HCT116 (cell line): ENCODE results near the gene CAMKMT. TPM values are rescaled to one million over a fixed set of nuclear protein-coding genes. Genes with fewer than 3 reads are reported as not detected.

Experiments
- ATAC-seq: fragments of 200-7000 bp; cut with Tn5 transposase; 2 replicates; pipeline ENCODE4 v1.9.1; 2020; ENCODE audit warnings: mild to moderate bottlenecking, moderate library complexity
- BruUV-seq: library from RNA; stranded (reverse); fragments of 400-500 nt; replicated peaks from 2 replicates; lab custom pipeline; 2021; lab: Mats Ljungman, UMichigan
- CTCF ChIA-PET: fragments of 300-600 bp; sonication (Branson Sonifier 250); formaldehyde crosslinking; loops from one replicate; lab custom pipeline; 2021; ENCODE audit warnings: antibody characterized with exemption; lab: Charles Lee
- POLR2A ChIA-PET: fragments of 300-600, 350-600 bp; sonication (Branson Sonifier 250); formaldehyde crosslinking; loops from one replicate; lab custom pipeline; 2021; ENCODE audit warnings: antibody characterized with exemption; lab: Charles Lee
- RAD21 ChIA-PET, 2 experiments: fragments of 300-600 bp; sonication (Branson Sonifier 250); formaldehyde crosslinking; loops; one replicate each; lab custom pipeline; 2023; ENCODE audit warnings: low total read pairs in 2 of 2; ENCODE audit not compliant: uncharacterized antibody in 2 of 2, unreplicated experiment in 2 of 2, low non-redundant PET in 1 of 2; lab: Charles Lee
- DNase-seq: peaks from one replicate; pipeline ENCODE4 v3.0.0-alpha.2; 2010; ENCODE audit warnings: low read depth, low spot score
- H2AFZ ChIP-seq: fragments of 200-600 bp; shearing (Covaris generic), sonication (generic); 2 replicates; pipeline ENCODE4 v1.6.1; 2017; ENCODE audit warnings: low read depth, mixed run types, mixed read lengths, antibody characterized with exemption, low read length; ENCODE audit not compliant: poor library complexity, severe bottlenecking
- H3K27ac ChIP-seq: 2 replicates; pipeline ENCODE4 v1.5.1; 2012; ENCODE audit warnings: low read depth, low read length
- H3K27me3 ChIP-seq: fragments of 200-600 bp; sonication (generic); 2 replicates; pipeline ENCODE4 v1.6.1; 2016; ENCODE audit warnings: mixed run types, low read length, mixed read lengths; ENCODE audit not compliant: insufficient read depth
- H3K36me3 ChIP-seq, 2 experiments: fragments of 200-500 bp in 1 of 2; fragments of 200-600 bp in 1 of 2; sonication (Bioruptor generic) in 1 of 2; sonication (generic) in 1 of 2; 2 replicates each; pipeline versions ENCODE4 v1.5.1 to v1.6.1; 2014 to 2016; ENCODE audit warnings: low read length in 2 of 2, inconsistent platforms in 1 of 2, mixed read lengths in 1 of 2, mixed run types in 1 of 2; ENCODE audit not compliant: insufficient read depth in 2 of 2, control insufficient read depth in 1 of 2
- H3K4me1 ChIP-seq, 2 experiments: fragments of 200-600 bp in 1 of 2; sonication (generic) in 1 of 2; 2 replicates each; pipeline versions ENCODE4 v1.5.1 to v1.6.1; 2012 to 2017; ENCODE audit warnings: low read length in 2 of 2, inconsistent platforms in 1 of 2, mild to moderate bottlenecking in 1 of 2, mixed read lengths in 1 of 2, mixed run types in 1 of 2, moderate library complexity in 1 of 2; ENCODE audit not compliant: insufficient read depth in 2 of 2, control insufficient read depth in 1 of 2
- H3K4me2 ChIP-seq: fragments of 200-600 bp; sonication (generic); 2 replicates; pipeline ENCODE4 v1.6.1; 2017; ENCODE audit warnings: mixed run types, low read length, mixed read lengths
- H3K4me3 ChIP-seq, 2 experiments: fragments of 200-600 bp in 1 of 2; sonication (generic) in 1 of 2; replicated peaks in 1 of 2; 2 replicates each; pipeline ENCODE4 v1.5.1; 2011 to 2016; ENCODE audit warnings: low read length in 2 of 2, control low read depth in 1 of 2, low read depth in 1 of 2, mild to moderate bottlenecking in 1 of 2, mixed read lengths in 1 of 2, mixed run types in 1 of 2
- H3K79me2 ChIP-seq: fragments of 200-600 bp; sonication (generic); 2 replicates; pipeline ENCODE4 v1.6.1; 2017; ENCODE audit warnings: mild to moderate bottlenecking, mixed run types, low read length, moderate library complexity, mixed read lengths; ENCODE audit not compliant: insufficient read depth
- H3K9ac ChIP-seq: fragments of 200-600 bp; sonication (generic); 2 replicates; pipeline ENCODE4 v1.6.1; 2016; ENCODE audit warnings: low read length, mixed read lengths
- H3K9me2 ChIP-seq: fragments of 200-600 bp; sonication (generic), shearing (Covaris generic); 2 replicates; pipeline ENCODE4 v1.6.1; 2017; ENCODE audit warnings: mixed run types, mild to moderate bottlenecking, moderate library complexity; ENCODE audit not compliant: insufficient read depth
- H3K9me3 ChIP-seq, 2 experiments: fragments of 200-500 bp in 1 of 2; fragments of 200-600 bp in 1 of 2; sonication (Bioruptor generic) in 1 of 2; sonication (generic) in 1 of 2; 2 replicates each; pipeline ENCODE4 v1.6.1; 2014 to 2017; ENCODE audit warnings: low read length in 2 of 2, mixed read lengths in 2 of 2, inconsistent platforms in 1 of 2, low read depth in 1 of 2, mild to moderate bottlenecking in 1 of 2, mixed run types in 1 of 2, moderate library complexity in 1 of 2; ENCODE audit not compliant: control insufficient read depth in 1 of 2, insufficient read depth in 1 of 2
- H4K20me1 ChIP-seq: fragments of 200-600 bp; sonication (generic), shearing (Covaris generic); 2 replicates; pipeline ENCODE4 v1.6.1; 2017; ENCODE audit warnings: mixed run types, mild to moderate bottlenecking, moderate library complexity; ENCODE audit not compliant: insufficient read depth
- EGR1 ChIP-seq: IDR thresholded peaks from 2 replicates; pipeline ENCODE4 v1.6.1; 2012; ENCODE audit warnings: low read depth
- ELF1 ChIP-seq: IDR thresholded peaks from 2 replicates; pipeline ENCODE4 v1.6.1; 2012; ENCODE audit warnings: low read depth, borderline replicate concordance
- EZH2phosphoT487 ChIP-seq: fragments of 200-600 bp; IDR thresholded peaks from 2 replicates; pipeline ENCODE4 v1.6.1; 2018; ENCODE audit warnings: antibody characterized with exemption, borderline replicate concordance
- FOSL1 ChIP-seq: IDR thresholded peaks from 2 replicates; pipeline ENCODE4 v1.6.1; 2012; ENCODE audit warnings: low read depth
- JUND ChIP-seq: IDR thresholded peaks from 2 replicates; pipeline ENCODE4 v1.6.1; 2012
- POLR2A ChIP-seq: IDR thresholded peaks from 2 replicates; pipeline ENCODE4 v1.7.0; 2011; ENCODE audit warnings: borderline replicate concordance; ENCODE audit not compliant: insufficient read depth, insufficient read length; ENCODE audit errors: extremely low read depth
- POLR2AphosphoS5 ChIP-seq: IDR thresholded peaks from 2 replicates; pipeline ENCODE4 v1.6.1; 2011; ENCODE audit warnings: mild to moderate bottlenecking, low read depth, low read length, moderate library complexity
- RAD21 ChIP-seq: IDR thresholded peaks from 2 replicates; pipeline ENCODE4 v1.6.1; 2012; ENCODE audit warnings: low read depth, mild to moderate bottlenecking
- SIN3A ChIP-seq: IDR thresholded peaks from 2 replicates; pipeline ENCODE4 v1.6.1; 2012; ENCODE audit warnings: low read depth
- SP1 ChIP-seq: IDR thresholded peaks from 2 replicates; pipeline ENCODE4 v1.6.1; 2012; ENCODE audit warnings: low read depth
- SRF ChIP-seq: IDR thresholded peaks from 2 replicates; pipeline ENCODE4 v1.6.1; 2012; ENCODE audit warnings: low read depth
- ZNF274 ChIP-seq: fragments of 200-500 bp; sonication (Bioruptor generic); IDR thresholded peaks from 2 replicates; pipeline ENCODE4 v1.6.1; 2014; ENCODE audit warnings: mild to moderate bottlenecking, low read depth, low read length, inconsistent platforms
- intact Hi-C: fragments of 100-400 bp; cut with micrococcal nuclease; formaldehyde crosslinking; loops from 2 replicates; pipeline ENCODE4 v1.10.0; 2022
- total RNA-seq: library from RNA; stranded (reverse); gene quantifications from one replicate; pipeline ENCODE4 v1.2.1, GENCODE V29; 2021; ENCODE audit not compliant: unreplicated experiment
- TF ChIP-seq, protein P1 (sequence below), 3 experiments: fragments of 200-600 bp in 1 of 3; sonication (generic) in 1 of 3; IDR thresholded peaks in 2 of 3; conservative IDR thresholded peaks in 1 of 3; 2 replicates each; pipeline ENCODE4 v1.5.1; 2012 to 2017; ENCODE audit warnings: low read depth in 2 of 3, low read length in 2 of 3, antibody characterized with exemption in 1 of 3, borderline replicate concordance in 1 of 3, control low read depth in 1 of 3, mild to moderate bottlenecking in 1 of 3, mixed read lengths in 1 of 3, mixed run types in 1 of 3, moderate library complexity in 1 of 3; ENCODE audit not compliant: insufficient read depth in 1 of 3
- TF ChIP-seq, protein P2 (sequence below): IDR thresholded peaks from 2 replicates; pipeline ENCODE4 v1.6.1; 2012; ENCODE audit warnings: low read depth

CAMKMT gene
- total RNA-seq, 1 experiment from 2014 or later = 10.6 TPM

DNA sequence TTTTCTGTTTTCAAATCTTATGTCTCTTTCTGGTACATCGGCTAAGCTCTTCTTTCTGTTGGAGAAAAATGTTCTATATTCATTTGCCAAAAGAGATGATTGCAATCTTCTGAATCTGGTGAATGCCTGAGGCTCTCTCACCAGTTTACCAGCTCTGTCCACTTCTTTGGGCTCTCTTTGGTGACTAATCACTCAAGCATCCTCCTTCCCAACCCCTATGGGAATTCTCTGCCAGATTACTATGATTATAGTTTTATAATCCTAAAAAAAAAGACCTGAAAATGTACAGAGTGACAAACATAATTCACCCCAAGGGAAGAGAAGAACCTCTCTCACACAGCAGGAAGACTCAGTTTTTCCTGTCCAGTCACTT lies 187.3 kb downstream of the CAMKMT start:
- BruUV-seq = no TSS peak
- Histone ChIP-seq H3K27ac (no peak overlapping the region), H4K20me1 (no peaks in the 10 kb centered on the region), H3K9me3 (no peaks in the 10 kb centered on the region), H3K4me2 (peak overlapping the region; percentile 48), H2AFZ (no peak overlapping the region), H3K4me3 (no peak overlapping the region), H3K36me3 (no peaks in the 10 kb centered on the region), H3K4me1 (peaks cover 16 to 30% of the 10 kb centered on the region in 2 experiments), H3K27me3 (no peaks in the 10 kb centered on the region), H3K9me2 (no peaks in the 10 kb centered on the region), H3K9ac (no peak overlapping the region), H3K79me2 (no peaks in the 10 kb centered on the region)
- ATAC-seq = peak; percentile 65
- ChIA-PET CTCF (interaction anchor here (0.9 kb wide), 1 partner anchor 69 kb away, joined by 3 read pairs; no protein-coding TSS in a partner anchor), RAD21 (no interaction called here), POLR2A (no interaction called here)
- peak; percentile 48; the same call in 1 of the 2 replicates for TF ChIP-seq FOSL1
- TF ChIP-seq EZH2phosphoT487 = no peak
- TF ChIP-seq RAD21 = no peak
- no peak for TF ChIP-seq POLR2A
- TF ChIP-seq, protein P1, sequence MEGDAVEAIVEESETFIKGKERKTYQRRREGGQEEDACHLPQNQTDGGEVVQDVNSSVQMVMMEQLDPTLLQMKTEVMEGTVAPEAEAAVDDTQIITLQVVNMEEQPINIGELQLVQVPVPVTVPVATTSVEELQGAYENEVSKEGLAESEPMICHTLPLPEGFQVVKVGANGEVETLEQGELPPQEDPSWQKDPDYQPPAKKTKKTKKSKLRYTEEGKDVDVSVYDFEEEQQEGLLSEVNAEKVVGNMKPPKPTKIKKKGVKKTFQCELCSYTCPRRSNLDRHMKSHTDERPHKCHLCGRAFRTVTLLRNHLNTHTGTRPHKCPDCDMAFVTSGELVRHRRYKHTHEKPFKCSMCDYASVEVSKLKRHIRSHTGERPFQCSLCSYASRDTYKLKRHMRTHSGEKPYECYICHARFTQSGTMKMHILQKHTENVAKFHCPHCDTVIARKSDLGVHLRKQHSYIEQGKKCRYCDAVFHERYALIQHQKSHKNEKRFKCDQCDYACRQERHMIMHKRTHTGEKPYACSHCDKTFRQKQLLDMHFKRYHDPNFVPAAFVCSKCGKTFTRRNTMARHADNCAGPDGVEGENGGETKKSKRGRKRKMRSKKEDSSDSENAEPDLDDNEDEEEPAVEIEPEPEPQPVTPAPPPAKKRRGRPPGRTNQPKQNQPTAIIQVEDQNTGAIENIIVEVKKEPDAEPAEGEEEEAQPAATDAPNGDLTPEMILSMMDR (IDR thresholded peaks at IDR 0.05 in 2 of 3, conservative IDR thresholded peaks at IDR 0.05 in 1 of 3; ENCODE audit: borderline replicate concordance in 1 of 3, insufficient read depth in 1 of 3, low read depth in 2 of 3, low read length in 2 of 3) = no peak
- TF ChIP-seq ZNF274 = no peak
- peak; percentile 32; the same call in 1 of the 2 replicates for TF ChIP-seq JUND
- TF ChIP-seq ELF1 = no peak
- TF ChIP-seq SP1 = no peak
- no peak for TF ChIP-seq EGR1
- TF ChIP-seq, protein P2, sequence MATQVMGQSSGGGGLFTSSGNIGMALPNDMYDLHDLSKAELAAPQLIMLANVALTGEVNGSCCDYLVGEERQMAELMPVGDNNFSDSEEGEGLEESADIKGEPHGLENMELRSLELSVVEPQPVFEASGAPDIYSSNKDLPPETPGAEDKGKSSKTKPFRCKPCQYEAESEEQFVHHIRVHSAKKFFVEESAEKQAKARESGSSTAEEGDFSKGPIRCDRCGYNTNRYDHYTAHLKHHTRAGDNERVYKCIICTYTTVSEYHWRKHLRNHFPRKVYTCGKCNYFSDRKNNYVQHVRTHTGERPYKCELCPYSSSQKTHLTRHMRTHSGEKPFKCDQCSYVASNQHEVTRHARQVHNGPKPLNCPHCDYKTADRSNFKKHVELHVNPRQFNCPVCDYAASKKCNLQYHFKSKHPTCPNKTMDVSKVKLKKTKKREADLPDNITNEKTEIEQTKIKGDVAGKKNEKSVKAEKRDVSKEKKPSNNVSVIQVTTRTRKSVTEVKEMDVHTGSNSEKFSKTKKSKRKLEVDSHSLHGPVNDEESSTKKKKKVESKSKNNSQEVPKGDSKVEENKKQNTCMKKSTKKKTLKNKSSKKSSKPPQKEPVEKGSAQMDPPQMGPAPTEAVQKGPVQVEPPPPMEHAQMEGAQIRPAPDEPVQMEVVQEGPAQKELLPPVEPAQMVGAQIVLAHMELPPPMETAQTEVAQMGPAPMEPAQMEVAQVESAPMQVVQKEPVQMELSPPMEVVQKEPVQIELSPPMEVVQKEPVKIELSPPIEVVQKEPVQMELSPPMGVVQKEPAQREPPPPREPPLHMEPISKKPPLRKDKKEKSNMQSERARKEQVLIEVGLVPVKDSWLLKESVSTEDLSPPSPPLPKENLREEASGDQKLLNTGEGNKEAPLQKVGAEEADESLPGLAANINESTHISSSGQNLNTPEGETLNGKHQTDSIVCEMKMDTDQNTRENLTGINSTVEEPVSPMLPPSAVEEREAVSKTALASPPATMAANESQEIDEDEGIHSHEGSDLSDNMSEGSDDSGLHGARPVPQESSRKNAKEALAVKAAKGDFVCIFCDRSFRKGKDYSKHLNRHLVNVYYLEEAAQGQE = no peak
- no peak for TF ChIP-seq SRF
- no peak for TF ChIP-seq POLR2AphosphoS5
- no peak for TF ChIP-seq SIN3A
- DNase-seq = no peak
- intact Hi-C loops = no loop called here
